Ishikawa (cell line): ENCODE results near the gene SIDT2.

Source experiments
- CEBPB ChIP-seq: IDR thresholded peaks from 2 replicates; pipeline ENCODE4 v1.6.1; 2012
- CREB1 ChIP-seq: IDR thresholded peaks from 2 replicates; pipeline ENCODE4 v1.6.1; 2012; ENCODE audit warnings: low read depth
- EGR1 ChIP-seq: IDR thresholded peaks from 2 replicates; pipeline ENCODE4 v1.6.1; 2012
- EP300 ChIP-seq: IDR thresholded peaks from 2 replicates; pipeline ENCODE4 v1.6.1; 2012; ENCODE audit warnings: borderline replicate concordance
- FOXM1 ChIP-seq: IDR thresholded peaks from 2 replicates; pipeline ENCODE4 v1.6.1; 2012; ENCODE audit warnings: low read depth, borderline replicate concordance
- MAX ChIP-seq: IDR thresholded peaks from 2 replicates; pipeline ENCODE4 v1.6.1; 2012
- NFIC ChIP-seq: IDR thresholded peaks from 2 replicates; pipeline ENCODE4 v1.6.1; 2012
- RAD21 ChIP-seq: IDR thresholded peaks from 2 replicates; pipeline ENCODE4 v1.6.1; 2012; ENCODE audit warnings: low read depth
- REST ChIP-seq: IDR thresholded peaks from 2 replicates; pipeline ENCODE4 v1.6.1; 2012; ENCODE audit warnings: low read depth, mild to moderate bottlenecking
- TAF1 ChIP-seq: IDR thresholded peaks from 2 replicates; pipeline ENCODE4 v1.6.1; 2012; ENCODE audit warnings: low read depth, mild to moderate bottlenecking
- TCF12 ChIP-seq: IDR thresholded peaks from 2 replicates; pipeline ENCODE4 v1.6.1; 2012; ENCODE audit warnings: low read depth
- TEAD4 ChIP-seq: IDR thresholded peaks from 2 replicates; pipeline ENCODE4 v1.6.1; 2012
- USF1 ChIP-seq: IDR thresholded peaks from 2 replicates; pipeline ENCODE4 v1.6.1; 2012
- YY1 ChIP-seq: IDR thresholded peaks from 2 replicates; pipeline ENCODE4 v1.6.1; 2012; ENCODE audit warnings: low read depth
- ZBTB7A ChIP-seq: IDR thresholded peaks from 2 replicates; pipeline ENCODE4 v1.6.1; 2012; ENCODE audit warnings: low read depth

Gene SIDT2

GRCh38 chr11:117199916-117200812 lies 21.6 kb downstream of the SIDT2 start:
- TF ChIP-seq TEAD4 (no peak), TCF12 (no peak), ZBTB7A (no peak), RAD21 (no peak), EGR1 (no peak), REST (no peak), USF1 (no peak), CREB1 (no peak), TAF1 (no peak), NFIC (no peak)

GRCh38 chr11:117200813-117201657 lies 22.5 kb downstream of the SIDT2 start:
- TF ChIP-seq USF1 (no peak), YY1 (no peak), TCF12 (no peak), CREB1 (no peak), MAX (no peak), CEBPB (no peak), NFIC (no peak), EGR1 (no peak), FOXM1 (no peak), TEAD4 (no peak), TAF1 (no peak), REST (no peak), ZBTB7A (no peak), EP300 (no peak)

- TF ChIP-seq CREB1 (no peak), USF1 (no peak), RAD21 (no peak), TEAD4 (no peak), EP300 (no peak), REST (no peak), ZBTB7A (no peak), MAX (no peak), CEBPB (no peak), TAF1 (no peak), NFIC (no peak), EGR1 (no peak)
Observed at GRCh38 chr11:117201658-117202305, 23.2 kb downstream of the SIDT2 start.
